ENCODE measurements around the gene HSPB3. TPM values are rescaled to one million over a fixed set of nuclear protein-coding genes. Genes with fewer than 3 reads are reported as not detected.

HSPB3 gene
- total and polyA plus RNA-seq, 2 of the 4 experiments (the other 2 are of a cell fraction): 0.31 to 0.54 TPM

- Histone ChIP-seq H3K9me1 (ENCODE audit: insufficient read depth, low read length) (0 out of 2 replicates have a peak, but pooled peaks cover 4% of the 10 kb centered on the region), H3K27ac (ENCODE audit: insufficient read depth, low read length) (no peak overlapping the region), H3K9me3 (ENCODE audit: control insufficient read depth, insufficient read depth, low read length) (no peaks in the 10 kb centered on the region), H2AK5ac (ENCODE audit: low read depth, low read length) (no peak overlapping the region), H4K8ac (ENCODE audit: low read depth in 2 of 2, low read length in 2 of 2) (no peak overlapping the region), H2BK5ac (ENCODE audit: low read depth, low read length, poor library complexity, severe bottlenecking) (no peak overlapping the region), H2BK120ac (ENCODE audit: low read depth, low read length) (no peak overlapping the region), H4K91ac (ENCODE audit: insufficient read depth, low read depth, low read length) (no peak overlapping the region), H2AK9ac (replicated peaks; ENCODE audit: low read depth, low read length, poor library complexity) (no peak overlapping the region), H4K20me1 (ENCODE audit: insufficient read depth, low read length) (no peaks in the 10 kb centered on the region), H3K18ac (ENCODE audit: low read depth, low read length) (0 out of 2 replicates have a peak overlapping the region, but pooled peaks have one; percentile 26), H3K23ac (ENCODE audit: low read depth, low read length) (no peak overlapping the region), H3K36me3 (ENCODE audit: control insufficient read depth, insufficient read depth, low read length) (no peaks in the 10 kb centered on the region), H2BK15ac (ENCODE audit: low read depth, low read length) (no peak overlapping the region), H3K56ac (ENCODE audit: extremely low read depth, insufficient read depth, low read length) (no peak overlapping the region), H3K4me1 (ENCODE audit: control insufficient read depth, insufficient read depth, low read length) (peaks cover 3% of the 10 kb centered on the region), H3K4ac (ENCODE audit: low read depth, low read length) (peak overlapping the region; percentile 37; the same call in 1 of the 2 replicates), H3K27me3 (ENCODE audit: control insufficient read depth, insufficient read depth, low read length) (peaks cover 8% of the 10 kb centered on the region), H3K9ac (ENCODE audit: low read depth, low read length) (no peak overlapping the region), H3K79me1 (ENCODE audit: low read depth in 1 of 2, low read length in 2 of 2) (no peaks in the 10 kb centered on the region), H4K5ac (ENCODE audit: low read depth, low read length) (no peak overlapping the region; the same call in 1 of the 2 replicates), H2BK20ac (ENCODE audit: low read depth, low read length) (no peak overlapping the region), H3K4me3 (ENCODE audit: insufficient read depth, low read depth, low read length) (no peak overlapping the region), H2AFZ (replicated peaks; ENCODE audit: low read length, poor library complexity) (no peak overlapping the region), H3K14ac (replicated peaks; ENCODE audit: low read depth, low read length) (no peak overlapping the region), H3K4me2 (ENCODE audit: low read depth, low read length) (no peak overlapping the region)
- DNase-seq (peak; percentile 42), ATAC-seq (ENCODE audit: low read depth) (peak; percentile 88)
- intact Hi-C loops (cut with micrococcal nuclease) (no loop called here), dilution Hi-C loops (cut with HindIII; ENCODE audit: low sequenced_read_pairs, unreplicated experiment) (no loop called here), in situ Hi-C loops (cut with MboI; ENCODE audit: low sequenced_read_pairs) (no loop called here)
- no TSS peak for BruUV-seq (replicated peaks)
- POLR2A ChIA-PET (ENCODE audit: unreplicated experiment): no interaction called here
- TF ChIP-seq SMC3 (IDR thresholded peaks at IDR 0.05; ENCODE audit: low read depth, low read length) (no peak), RCOR1 (IDR thresholded peaks at IDR 0.05; ENCODE audit: insufficient replicate concordance, low read length) (no peak), NFE2L2 (IDR thresholded peaks at IDR 0.05; ENCODE audit: low read depth, low read length) (no peak), RFX5 (IDR thresholded peaks at IDR 0.05; ENCODE audit: low read depth, low read length) (no peak), USF2 (IDR thresholded peaks at IDR 0.05; ENCODE audit: low read depth, low read length) (no peak), FOS (IDR thresholded peaks at IDR 0.05; ENCODE audit: low read depth, low read length) (no peak), RAD21 (IDR thresholded peaks at IDR 0.05; ENCODE audit: low read length) (no peak), BHLHE40 (IDR thresholded peaks at IDR 0.05; ENCODE audit: low read depth, low read length) (no peak), POLR2A (IDR thresholded peaks at IDR 0.05; ENCODE audit: low read depth, low read length) (no peak), CTCF (conservative IDR thresholded peaks at IDR 0.05; ENCODE audit: low read depth, low read length) (no peak), MXI1 (IDR thresholded peaks at IDR 0.05; ENCODE audit: borderline replicate concordance, low read depth, low read length) (no peak), MAFK (IDR thresholded peaks at IDR 0.05; ENCODE audit: low read depth, low read length) (no peak), ELK1 (IDR thresholded peaks at IDR 0.05; ENCODE audit: borderline replicate concordance, low read depth, low read length) (no peak), CHD1 (IDR thresholded peaks at IDR 0.05; ENCODE audit: low read depth, low read length) (no peak), MAZ (IDR thresholded peaks at IDR 0.05; ENCODE audit: borderline replicate concordance, low read depth, low read length) (no peak), CEBPB (IDR thresholded peaks at IDR 0.05; ENCODE audit: low read depth, low read length) (no peak)
- CTCF ChIA-PET: interaction anchor here (0.6 to 2.0 kb wide), 2 partner anchors 172 to 1167 kb away, joined by 3 to 8 read pairs; no protein-coding TSS in a partner anchor
These were observed 39.5 kb upstream of the HSPB3 start for GRCh38 chr5:54415896-54416601.
